ENCODE results near the gene FEN1. TPM values are rescaled to one million over a fixed set of nuclear protein-coding genes. Genes with fewer than 3 reads are reported as not detected.
A peak's percentile ranks its signal among the peaks of the same experiment; 100 is the strongest.

The FEN1 gene
- polyA plus RNA-seq, 12 donors = 13.2 to 24.6 (median 15.8) TPM; not detected in 1

DNA sequence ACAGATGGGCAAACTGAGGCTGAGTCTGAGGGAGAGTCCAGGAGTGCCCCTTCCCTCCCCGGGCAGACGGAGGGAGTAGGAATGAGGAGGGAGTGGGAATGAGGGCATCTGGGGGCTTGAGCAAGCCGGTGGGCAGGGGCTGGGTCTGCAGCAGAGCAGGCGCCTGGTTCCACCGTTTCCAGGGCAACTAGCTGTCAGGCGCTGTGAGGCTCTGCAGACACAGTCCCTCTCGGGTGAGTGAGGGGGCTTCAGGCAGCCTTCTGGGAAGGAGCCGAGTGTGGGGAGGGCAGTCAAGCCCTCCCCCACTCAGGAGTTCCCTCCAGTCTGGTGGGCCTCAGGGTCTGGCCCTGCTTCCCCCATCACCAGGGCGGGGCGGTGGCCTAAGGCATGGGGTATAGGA, 19.4 kb upstream of the FEN1 start:
- no peak for DNase-seq

DNA sequence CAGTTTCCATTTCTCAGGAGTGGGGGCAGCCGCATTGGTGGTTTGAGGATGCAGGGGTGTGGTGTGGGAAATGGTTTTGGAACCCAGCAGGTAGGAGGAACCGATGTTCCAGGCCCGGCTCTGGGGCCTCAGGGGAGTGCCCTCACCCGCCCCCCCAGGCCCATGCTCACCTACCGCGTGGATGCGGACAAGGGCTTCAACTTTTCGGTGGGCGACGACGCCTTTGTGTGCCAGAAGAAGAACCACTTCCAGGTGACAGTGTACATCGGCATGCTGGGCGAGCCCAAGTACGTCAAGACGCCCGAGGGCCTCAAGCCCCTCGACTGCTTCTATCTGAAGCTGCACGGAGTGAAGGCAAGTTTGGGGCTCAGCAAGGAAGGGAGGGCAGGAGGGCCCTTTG, 18.9 kb upstream of the FEN1 start:
- DNase-seq = no peak

GRCh38 chr11:61774411-61774810, 18.3 kb upstream of the FEN1 start:
- no peak for DNase-seq

DNA sequence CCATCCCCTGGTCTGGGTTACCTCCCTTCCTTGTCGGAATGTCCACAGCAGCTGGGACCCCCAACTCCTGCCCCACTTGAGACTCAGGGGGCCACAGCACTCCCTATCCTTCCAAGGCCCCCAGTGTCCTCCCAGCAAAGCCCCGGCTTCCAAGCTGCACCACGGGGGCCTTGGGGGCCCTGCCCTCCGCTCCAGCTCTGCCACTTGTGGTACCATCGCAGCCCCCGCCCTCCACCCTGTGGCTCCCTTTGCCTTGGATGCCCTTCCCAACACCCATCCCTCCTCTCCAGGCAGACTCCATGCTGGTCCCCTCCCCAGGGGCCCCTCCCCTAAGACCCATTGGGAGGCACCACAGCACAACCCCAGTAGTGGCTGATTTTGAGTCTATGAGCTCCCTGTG, 17.6 kb upstream of the FEN1 start:
- no peak for DNase-seq

- DNase-seq = no peak
Observed at GRCh38 chr11:61775606-61776554, 16.8 kb upstream of the FEN1 start.

DNA sequence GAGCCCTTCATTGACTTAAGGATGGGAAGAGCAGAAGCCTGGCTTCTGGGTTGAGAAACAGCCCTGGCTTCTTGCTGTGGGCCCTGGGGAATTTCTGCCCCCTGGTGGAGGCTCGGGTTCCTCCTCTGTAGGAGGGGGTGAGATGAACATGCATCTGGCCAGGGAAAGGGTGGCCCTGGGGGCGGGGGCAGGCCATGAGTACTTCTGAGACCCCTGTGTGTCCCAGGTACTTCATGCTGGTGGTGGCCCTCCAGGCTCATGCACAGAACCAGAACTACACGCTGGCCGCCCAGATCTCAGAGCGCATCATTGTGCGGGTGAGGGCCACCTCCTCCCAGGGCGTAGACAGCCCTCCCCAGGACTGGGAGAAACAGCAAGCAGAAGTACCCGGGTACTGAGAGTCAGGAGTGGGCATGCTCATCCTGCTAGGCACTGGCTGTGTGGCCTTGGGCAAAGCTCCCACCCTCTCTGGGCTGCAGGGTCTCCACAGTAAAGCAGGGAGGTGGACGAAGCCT, 16.1 kb upstream of the FEN1 start:
- DNase-seq = no peak

DNA sequence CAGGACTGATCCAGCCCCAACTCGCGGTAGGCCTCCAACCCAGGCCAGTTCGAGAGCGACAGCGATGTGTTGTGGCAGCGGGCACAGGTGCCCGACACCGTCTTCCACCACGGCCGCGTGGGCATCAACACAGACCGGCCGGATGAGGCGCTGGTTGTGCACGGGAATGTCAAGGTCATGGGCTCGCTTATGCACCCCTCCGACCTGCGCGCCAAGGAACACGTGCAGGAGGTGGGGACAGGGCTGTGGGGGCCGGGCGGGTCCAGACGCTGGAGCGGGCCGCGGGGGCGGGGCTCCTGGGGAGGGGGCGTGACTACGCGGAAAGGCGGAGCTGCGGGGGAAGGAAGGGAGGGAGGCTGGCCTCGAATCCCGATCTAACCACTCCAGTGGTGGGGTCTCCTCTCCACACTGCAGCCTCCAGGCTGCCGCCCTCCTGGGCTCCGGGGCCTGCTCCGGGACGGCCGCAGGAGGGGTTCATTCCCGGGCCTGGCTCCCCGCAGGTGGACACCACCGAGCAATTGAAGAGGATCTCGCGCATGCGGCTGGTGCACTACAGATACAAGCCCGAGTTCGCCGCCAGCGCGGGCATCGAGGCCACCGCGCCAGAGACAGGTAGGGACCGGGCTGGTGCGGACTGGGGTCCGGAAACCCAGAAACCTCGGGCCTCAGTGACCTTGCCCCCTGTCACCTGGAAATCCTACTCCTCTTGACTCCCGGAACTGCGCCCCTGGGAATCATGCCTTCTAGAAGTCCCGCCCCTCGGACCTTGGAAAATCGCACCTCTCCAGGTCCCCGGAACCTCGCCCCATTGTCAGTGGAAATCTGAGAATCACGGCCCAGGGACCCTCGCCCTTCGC, 15.2 kb upstream of the FEN1 start:
- DNase-seq = peak; percentile 31

DNA sequence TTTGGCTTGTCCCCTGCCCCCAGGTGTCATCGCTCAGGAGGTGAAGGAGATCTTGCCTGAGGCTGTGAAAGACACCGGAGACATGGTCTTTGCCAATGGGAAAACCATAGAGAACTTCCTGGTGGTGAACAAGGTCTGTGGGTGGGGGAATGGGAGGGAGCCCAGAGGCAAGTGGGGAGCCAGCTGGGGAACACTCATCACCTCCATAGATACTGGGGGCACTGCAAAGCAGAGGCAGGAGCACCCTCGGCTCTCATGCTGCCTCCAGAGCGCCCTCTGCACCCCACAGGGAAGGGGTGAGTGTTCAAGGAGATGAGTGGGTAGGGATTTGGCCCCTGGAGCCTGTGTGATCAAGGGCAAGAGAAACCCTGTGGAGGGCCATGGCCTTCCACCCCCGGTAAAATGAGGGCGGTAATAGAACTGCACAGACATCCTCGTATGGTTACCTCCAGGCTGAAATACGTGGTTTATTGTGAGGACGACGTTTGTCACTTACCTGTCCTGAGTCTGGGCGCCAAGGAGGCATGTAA, 14.3 kb upstream of the FEN1 start:
- DNase-seq = no peak

DNA sequence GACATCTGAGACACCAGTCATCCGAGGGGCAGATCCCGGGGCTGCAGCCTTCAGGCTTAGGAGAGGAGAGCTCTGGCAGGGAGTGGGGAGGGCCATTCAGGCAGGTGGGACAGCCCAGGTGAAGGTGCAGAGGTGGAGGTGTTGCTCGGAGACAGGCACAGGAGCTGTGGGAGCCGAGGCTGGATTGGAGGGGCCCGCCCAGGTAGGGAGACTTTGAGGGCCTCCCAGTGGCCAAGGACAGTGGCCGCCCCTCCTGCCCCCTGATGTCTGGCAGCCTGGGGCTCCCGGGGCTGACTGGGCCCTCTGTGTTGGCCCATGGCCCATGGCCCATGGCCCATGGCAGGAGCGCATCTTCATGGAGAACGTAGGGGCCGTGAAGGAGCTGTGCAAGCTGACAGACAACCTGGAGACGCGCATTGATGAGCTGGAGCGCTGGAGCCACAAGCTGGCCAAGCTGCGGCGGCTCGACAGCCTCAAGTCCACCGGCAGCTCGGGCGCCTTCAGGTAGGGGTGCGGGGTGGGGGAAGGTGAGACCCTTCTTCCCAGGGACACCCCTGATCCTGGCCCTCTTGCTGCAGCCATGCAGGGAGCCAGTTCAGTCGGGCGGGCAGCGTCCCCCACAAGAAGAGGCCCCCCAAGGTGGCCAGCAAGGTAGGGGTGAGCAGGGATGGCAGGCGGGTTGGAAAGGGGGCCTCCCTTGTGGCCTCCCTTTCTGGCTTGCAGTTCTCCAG, 13.6 kb upstream of the FEN1 start:
- DNase-seq = no peak

- DNase-seq = no peak
Observed at GRCh38 chr11:61779666-61780525, 12.8 kb upstream of the FEN1 start.

DNA sequence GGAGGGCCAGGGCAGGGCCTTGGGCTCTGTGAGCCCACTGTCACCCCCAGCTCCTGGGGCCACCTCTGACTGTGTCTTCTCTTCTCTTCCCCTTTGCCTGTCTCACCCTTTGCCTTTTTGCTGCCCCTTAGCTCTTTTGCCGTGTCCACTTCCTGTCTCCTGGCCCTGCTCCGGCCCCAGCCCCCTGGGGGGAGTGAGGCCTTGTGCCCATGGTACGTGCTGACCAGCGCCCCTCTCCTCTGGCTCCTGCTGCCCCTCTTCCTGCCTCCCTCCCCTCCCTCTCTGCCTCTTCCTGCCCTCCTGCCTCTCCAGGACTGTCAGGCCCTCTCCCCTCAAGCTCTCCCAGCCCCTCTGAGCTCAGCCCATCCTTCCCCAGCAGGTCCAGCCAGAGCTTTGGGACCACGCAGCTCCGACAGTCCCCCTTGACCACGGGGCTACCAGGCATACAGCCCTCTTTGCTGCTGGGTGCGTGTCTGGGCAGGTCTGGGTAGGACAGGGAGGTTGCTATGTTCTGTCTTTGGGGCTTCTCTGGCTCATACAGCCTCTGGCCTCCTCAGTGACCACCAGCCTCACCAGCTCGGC, 12.0 kb upstream of the FEN1 start:
- DNase-seq = no peak

GRCh38 chr11:61781585-61781984, 11.1 kb upstream of the FEN1 start:
- no peak for DNase-seq

DNA sequence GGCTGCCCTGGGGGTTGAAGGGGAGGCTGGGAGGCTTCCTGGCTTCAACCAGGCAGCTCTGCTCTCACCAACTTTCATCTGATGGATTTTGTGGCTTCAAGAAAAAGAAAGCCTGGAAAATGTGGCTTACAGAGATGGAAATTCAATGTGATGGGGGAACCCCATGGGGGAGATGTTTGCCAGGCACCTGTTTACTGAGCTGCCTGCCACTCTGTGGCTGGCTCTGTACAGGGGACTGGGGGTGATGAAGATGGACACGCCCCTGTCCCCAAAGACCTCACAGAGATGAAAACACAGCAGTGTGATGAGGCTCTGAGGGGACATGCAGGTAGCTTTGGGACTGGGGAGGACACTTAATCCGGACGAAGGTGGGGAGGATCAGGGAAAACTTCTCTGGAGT, 10.4 kb upstream of the FEN1 start:
- no peak for DNase-seq

DNA sequence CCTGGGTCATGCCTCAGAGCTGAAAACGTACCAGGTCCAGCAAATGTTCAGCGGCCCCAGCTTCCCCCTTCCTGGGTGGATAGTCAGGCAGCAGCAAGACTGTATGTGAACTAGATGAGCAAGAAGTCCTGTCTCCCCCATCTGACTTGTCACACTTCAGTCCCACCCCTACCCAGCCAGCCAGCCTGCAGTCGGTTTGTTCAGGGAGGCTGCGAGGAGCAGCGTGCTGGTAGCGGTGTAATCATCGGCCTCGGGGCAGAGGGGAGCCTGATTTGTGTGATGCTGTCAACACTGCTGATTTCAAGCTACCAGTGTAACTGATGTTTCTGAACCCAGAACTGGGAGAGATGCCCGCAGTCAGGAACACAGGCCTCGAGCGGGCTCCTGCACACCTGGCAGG, 9.9 kb upstream of the FEN1 start:
- DNase-seq = no peak

GRCh38 chr11:61783717-61784505, 8.8 kb upstream of the FEN1 start:
- DNase-seq = no peak

GRCh38 chr11:61784506-61784805, 8.3 kb upstream of the FEN1 start:
- DNase-seq = no peak

- DNase-seq = no peak
Observed at GRCh38 chr11:61785837-61786402, 6.8 kb upstream of the FEN1 start.

DNA sequence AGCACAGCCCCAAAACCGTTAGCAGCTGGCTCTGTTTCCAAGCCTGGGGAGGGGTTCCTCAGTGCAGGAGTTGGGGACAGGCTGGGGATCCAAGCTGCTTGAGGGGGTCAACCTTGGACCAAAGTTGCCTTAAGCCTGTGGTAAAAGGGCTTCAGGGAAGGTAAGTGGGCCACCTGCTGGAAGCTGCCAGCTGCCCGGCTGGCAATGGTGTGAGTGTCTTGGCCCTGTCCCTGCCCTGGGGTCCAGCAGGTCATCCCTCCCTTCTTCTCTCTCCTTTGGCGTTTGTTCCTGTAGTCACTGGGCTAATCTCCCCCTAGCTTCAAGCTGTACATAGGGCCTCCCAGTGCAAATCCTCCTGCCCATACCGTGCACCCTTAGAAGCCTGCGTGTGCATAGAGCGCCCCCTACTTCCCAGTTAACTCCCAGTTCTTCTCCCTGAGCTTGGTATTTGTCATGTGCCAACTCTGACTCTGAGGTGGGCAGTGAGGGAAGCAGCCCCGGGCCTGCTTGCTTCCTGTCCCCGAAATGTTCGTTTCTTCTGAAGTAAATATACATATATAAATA, 4.7 kb upstream of the FEN1 start:
- DNase-seq = no peak

DNA sequence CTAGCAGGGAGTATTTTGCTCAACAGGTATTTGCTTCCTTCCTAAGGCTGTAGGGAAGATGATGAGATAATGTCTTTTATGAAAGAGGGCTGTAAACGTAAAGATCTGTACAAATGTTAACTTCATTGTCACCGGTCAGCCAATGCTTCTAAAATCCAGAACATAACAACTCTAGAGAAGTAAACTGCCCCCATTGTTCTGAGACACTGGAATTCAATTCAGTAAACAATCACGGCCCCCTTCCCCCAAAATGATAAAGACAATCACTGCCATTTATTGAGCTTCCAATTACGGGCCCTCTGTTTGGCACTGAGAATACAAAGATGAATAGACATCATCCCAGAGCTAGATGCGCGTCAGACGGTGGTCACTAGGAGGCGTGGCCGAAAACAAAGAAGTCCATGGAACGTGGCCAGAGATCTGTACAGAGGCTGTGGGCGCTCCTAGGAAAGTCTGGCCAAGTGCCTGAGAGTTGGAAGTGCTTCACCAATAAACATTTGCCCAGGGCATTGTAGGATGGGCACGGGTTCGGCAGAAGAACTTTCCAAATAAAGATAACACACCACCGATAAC, 888 bp upstream of the FEN1 start:
- peak; percentile 85 for DNase-seq
